ENCODE measurements around the gene POLR2I. TPM values are rescaled to one million over a fixed set of nuclear protein-coding genes. Genes with fewer than 3 reads are reported as not detected.

POLR2I gene
- total RNA-seq, 2 donors from 2014 or later: 45.6 to 56.7 TPM

- Histone ChIP-seq H3K4me3 (no peak overlapping the region), H3K27me3 (replicated peaks; ENCODE audit: insufficient read depth) (no peaks in the 10 kb centered on the region), H3K4me1 (replicated peaks) (peaks cover 4% of the 10 kb centered on the region), H3K9me3 (no peaks in the 10 kb centered on the region), H3K27ac (no peak overlapping the region), H3K36me3 (no peaks in the 10 kb centered on the region)
- intact Hi-C loops (cut with DNase I): no loop called here
- WGBS: 80% methylated on average over 33 of the region's 34 CpGs
- no peak for TF ChIP-seq POLR2A (IDR thresholded peaks at IDR 0.05)
- TF ChIP-seq CTCF (IDR thresholded peaks at IDR 0.05): no peak
- TF ChIP-seq POLR2AphosphoS5 (IDR thresholded peaks at IDR 0.05): no peak
- no peak for DNase-seq (ENCODE audit: low spot score)
Measured at GRCh38 chr19:36113425-36113824, 1.2 kb downstream of the POLR2I start.

GRCh38 chr19:36112678-36113077 is 2.0 kb downstream of the POLR2I start:
- Histone ChIP-seq H3K4me3 (no peak overlapping the region), H3K27ac (no peak overlapping the region), H3K4me1 (replicated peaks) (peaks cover 4% of the 10 kb centered on the region), H3K36me3 (no peaks in the 10 kb centered on the region), H3K9me3 (no peaks in the 10 kb centered on the region), H3K27me3 (replicated peaks; ENCODE audit: insufficient read depth) (no peaks in the 10 kb centered on the region)
- WGBS: 95% methylated on average over 10 of the region's 10 CpGs
- no peak for DNase-seq (ENCODE audit: low spot score)
- intact Hi-C loops (cut with DNase I): no loop called here
- TF ChIP-seq POLR2AphosphoS5 (IDR thresholded peaks at IDR 0.05) (no peak), CTCF (IDR thresholded peaks at IDR 0.05) (no peak), POLR2A (IDR thresholded peaks at IDR 0.05) (no peak)

- no peak for DNase-seq (ENCODE audit: low spot score)
- Histone ChIP-seq H3K4me1 (replicated peaks) (peaks cover 4% of the 10 kb centered on the region), H3K4me3 (no peak overlapping the region), H3K9me3 (no peaks in the 10 kb centered on the region), H3K27me3 (replicated peaks; ENCODE audit: insufficient read depth) (no peaks in the 10 kb centered on the region), H3K36me3 (no peaks in the 10 kb centered on the region), H3K27ac (no peak overlapping the region)
- WGBS: 69% methylated on average over 13 of the region's 13 CpGs
- no peak for TF ChIP-seq CTCF (IDR thresholded peaks at IDR 0.05)
- TF ChIP-seq POLR2AphosphoS5 (IDR thresholded peaks at IDR 0.05): no peak
- TF ChIP-seq POLR2A (IDR thresholded peaks at IDR 0.05): no peak
- intact Hi-C loops (cut with DNase I): no loop called here
Measured at GRCh38 chr19:36111200-36111539, 3.5 kb downstream of the POLR2I start.

GRCh38 chr19:36110487-36111199 is 4.0 kb downstream of the POLR2I start, which contains the start of gene OVOL3:
OVOL3 (plus strand) TSS chr19:36111143; CDS start chr19:36111203, 60 bp downstream.
- WGBS: 83% methylated on average over 1 of the region's 1 CpG
- no peak within 1 kb of the TSS for H3K4me3 ChIP-seq
- peaks cover 4% of the 10 kb centered on the region for H3K4me1 ChIP-seq (replicated peaks)
- no peaks in the 10 kb centered on the region for H3K9me3 ChIP-seq
- no peaks in the 10 kb centered on the region for H3K36me3 ChIP-seq
- H3K27ac ChIP-seq: no peak within 1 kb of the TSS
- intact Hi-C loops (cut with DNase I): no loop called here
- H3K27me3 ChIP-seq (replicated peaks; ENCODE audit: insufficient read depth): no peaks in the 10 kb centered on the region
- DNase-seq (ENCODE audit: low spot score): no peak
- TF ChIP-seq POLR2A (IDR thresholded peaks at IDR 0.05): no peak

- Histone ChIP-seq H3K9me3 (no peaks in the 10 kb centered on the region), H3K4me1 (replicated peaks) (peaks cover under 1% of the 10 kb centered on the region), H3K27me3 (replicated peaks; ENCODE audit: insufficient read depth) (no peaks in the 10 kb centered on the region), H3K27ac (no peak overlapping the region), H3K4me3 (no peak overlapping the region), H3K36me3 (no peaks in the 10 kb centered on the region)
- WGBS: 94% methylated on average over 3 of the region's 3 CpGs
- intact Hi-C loops (cut with DNase I): no loop called here
- no peak for DNase-seq (ENCODE audit: low spot score)
- no peak for TF ChIP-seq POLR2AphosphoS5 (IDR thresholded peaks at IDR 0.05)
- no peak for TF ChIP-seq CTCF (IDR thresholded peaks at IDR 0.05)
- TF ChIP-seq POLR2A (IDR thresholded peaks at IDR 0.05): no peak
Measured at GRCh38 chr19:36108684-36109083, 6.0 kb downstream of the POLR2I start.

All from prostate gland (tissue), 2 donors.